LNCaP clone FGC (cell line): ENCODE data around the gene ANKRA2.

Experiments used
- DNase-seq: peaks from one replicate; pipeline ENCODE4 v3.0.0-alpha.2; 2011; ENCODE audit warnings: low read depth
- H3K4me3 ChIP-seq: 2 replicates; pipeline ENCODE4 v1.5.1; 2011; ENCODE audit warnings: mild to moderate bottlenecking, low read depth, low read length, control low read depth
- TF ChIP-seq, protein P1 (sequence below): IDR thresholded peaks from 2 replicates; pipeline ENCODE4 v1.5.1; 2012; ENCODE audit warnings: mild to moderate bottlenecking; ENCODE audit not compliant: control insufficient read depth, insufficient read depth; ENCODE audit errors: extremely low read depth

Gene ANKRA2

DNA sequence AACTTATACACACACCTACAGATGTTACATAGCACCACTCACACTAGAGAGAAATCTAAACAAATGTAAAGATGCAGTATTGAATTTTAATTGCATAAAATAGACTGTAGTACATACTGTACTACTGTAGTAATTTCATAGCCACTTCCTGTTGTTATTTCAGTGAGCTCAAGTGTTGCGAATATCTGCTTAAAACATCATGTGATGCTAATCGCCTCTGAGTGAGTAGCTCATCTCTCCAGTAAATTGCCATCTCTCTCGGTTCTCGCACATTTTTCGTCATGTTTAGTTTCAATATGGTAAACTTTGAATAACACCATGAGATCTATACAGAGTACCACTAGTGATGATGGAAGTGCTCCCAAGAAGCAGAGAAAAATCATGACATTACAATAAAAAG lies 38.6 kb upstream of the ANKRA2 start:
- TF ChIP-seq, protein P1, sequence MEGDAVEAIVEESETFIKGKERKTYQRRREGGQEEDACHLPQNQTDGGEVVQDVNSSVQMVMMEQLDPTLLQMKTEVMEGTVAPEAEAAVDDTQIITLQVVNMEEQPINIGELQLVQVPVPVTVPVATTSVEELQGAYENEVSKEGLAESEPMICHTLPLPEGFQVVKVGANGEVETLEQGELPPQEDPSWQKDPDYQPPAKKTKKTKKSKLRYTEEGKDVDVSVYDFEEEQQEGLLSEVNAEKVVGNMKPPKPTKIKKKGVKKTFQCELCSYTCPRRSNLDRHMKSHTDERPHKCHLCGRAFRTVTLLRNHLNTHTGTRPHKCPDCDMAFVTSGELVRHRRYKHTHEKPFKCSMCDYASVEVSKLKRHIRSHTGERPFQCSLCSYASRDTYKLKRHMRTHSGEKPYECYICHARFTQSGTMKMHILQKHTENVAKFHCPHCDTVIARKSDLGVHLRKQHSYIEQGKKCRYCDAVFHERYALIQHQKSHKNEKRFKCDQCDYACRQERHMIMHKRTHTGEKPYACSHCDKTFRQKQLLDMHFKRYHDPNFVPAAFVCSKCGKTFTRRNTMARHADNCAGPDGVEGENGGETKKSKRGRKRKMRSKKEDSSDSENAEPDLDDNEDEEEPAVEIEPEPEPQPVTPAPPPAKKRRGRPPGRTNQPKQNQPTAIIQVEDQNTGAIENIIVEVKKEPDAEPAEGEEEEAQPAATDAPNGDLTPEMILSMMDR = no peak

DNA sequence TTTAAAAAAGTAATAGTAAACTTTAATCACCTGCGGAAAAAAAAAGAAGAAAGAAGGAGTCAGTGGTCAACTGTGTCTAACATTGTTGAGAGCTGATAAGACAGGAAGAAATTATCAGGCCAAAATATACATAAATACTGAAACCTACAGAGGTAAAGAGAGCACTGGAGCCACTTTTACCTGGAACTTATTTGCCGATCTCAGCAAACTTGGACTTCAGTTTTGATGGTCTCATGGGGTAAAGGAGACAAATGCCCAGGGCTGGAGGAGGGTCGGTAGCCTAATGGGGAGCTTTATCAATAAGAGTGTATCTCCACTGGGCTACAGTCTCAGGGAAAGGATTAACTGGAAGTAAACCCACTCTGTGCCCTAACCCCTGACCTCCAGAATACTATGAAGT lies 33.9 kb upstream of the ANKRA2 start:
- TF ChIP-seq, protein P1 = no peak
- no peak for DNase-seq
- H3K4me3 ChIP-seq = no peak overlapping the region

More for the DNA sequence above, 38.6 kb upstream of the ANKRA2 start:
- H3K4me3 ChIP-seq = no peak overlapping the region
- DNase-seq = no peak

DNA sequence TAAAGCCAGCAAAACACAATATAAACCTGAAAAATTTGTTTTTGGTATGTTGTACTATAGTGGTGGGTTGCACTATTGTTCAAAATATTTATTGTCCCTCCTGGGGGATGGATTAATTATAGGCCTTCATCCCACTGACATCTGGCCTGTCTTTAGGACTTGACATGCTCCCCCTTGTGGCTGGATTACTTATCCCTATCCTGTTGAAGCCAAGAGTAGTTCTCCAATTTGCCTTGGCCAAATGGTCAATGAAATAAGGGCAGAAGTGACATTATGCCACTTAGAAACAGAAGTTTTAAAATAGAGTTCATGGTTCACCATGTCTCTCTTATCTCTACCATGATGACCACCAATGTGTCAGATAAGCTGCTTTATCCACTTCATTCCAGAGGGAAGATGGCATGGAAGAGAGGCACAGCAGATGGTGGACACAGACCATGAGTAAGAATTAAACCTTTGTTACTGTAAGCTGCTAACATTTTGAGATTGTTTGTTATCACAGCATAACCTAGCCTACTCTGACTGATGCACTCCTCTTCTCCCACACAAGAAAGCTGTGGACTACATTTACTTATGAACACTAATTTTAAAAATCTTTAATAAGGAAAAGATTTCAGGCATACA lies 31.4 kb upstream of the ANKRA2 start:
- peak; percentile 7 for DNase-seq
- H3K4me3 ChIP-seq = no peak overlapping the region
- TF ChIP-seq, protein P1 = peak; percentile 72

DNA sequence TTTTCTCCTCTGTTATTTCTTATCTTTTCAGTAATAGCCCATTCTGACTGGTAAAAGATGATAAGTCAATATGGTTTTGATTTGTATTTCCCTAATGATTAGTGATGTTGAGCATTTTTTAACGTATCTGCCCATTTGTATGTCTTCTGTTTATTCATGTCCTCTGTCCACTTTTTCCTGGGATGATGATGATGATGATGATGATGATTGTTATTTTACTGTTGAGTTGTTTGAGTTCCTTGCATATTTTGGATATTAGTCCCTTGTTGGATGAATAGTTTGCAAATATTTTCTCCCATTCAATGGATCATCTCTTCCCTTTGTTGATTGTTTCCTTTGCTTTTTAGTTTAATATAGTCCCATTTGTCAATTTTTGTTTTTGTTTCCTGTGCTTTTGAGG lies 27.1 kb upstream of the ANKRA2 start:
- TF ChIP-seq, protein P1 = no peak
- no peak for DNase-seq
- H3K4me3 ChIP-seq = no peak overlapping the region

DNA sequence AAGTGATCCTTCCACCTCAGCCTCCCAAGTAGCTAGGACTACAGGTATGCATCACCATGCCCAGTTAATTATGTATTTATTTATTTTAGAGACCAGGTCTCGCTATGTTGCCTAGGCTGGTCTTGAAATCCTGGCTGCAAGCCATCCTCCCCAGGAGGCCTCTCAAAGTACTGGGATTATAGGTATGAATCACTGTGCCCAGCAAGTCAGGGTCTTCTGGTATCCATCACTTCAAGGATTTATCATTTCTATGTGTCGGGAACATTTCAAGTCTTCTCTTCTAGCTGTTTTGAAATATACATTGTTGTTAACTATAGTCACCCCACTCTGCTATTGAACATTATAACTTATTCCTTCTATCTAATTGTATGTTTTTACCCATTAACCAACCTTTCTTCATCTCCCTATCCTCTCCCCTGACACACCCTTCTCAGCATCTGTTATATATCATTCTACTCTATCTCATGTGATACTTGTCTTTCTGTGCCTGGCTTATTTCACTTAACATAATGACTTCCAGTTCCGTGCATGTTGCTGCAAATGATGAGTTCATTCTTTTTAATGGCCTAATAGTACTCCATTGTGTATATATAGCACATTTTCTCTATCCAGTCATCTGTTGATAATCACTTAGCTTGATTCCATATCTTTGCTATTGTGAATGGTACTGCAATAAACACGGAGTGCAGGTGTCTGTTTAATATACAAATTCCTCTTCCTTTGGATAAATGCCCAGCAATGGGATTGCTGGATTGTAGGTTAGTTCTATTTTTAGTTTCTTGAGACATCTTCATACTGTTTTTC lies 26.5 kb upstream of the ANKRA2 start:
- TF ChIP-seq, protein P1 = no peak
- no peak for DNase-seq
- no peak overlapping the region for H3K4me3 ChIP-seq

DNA sequence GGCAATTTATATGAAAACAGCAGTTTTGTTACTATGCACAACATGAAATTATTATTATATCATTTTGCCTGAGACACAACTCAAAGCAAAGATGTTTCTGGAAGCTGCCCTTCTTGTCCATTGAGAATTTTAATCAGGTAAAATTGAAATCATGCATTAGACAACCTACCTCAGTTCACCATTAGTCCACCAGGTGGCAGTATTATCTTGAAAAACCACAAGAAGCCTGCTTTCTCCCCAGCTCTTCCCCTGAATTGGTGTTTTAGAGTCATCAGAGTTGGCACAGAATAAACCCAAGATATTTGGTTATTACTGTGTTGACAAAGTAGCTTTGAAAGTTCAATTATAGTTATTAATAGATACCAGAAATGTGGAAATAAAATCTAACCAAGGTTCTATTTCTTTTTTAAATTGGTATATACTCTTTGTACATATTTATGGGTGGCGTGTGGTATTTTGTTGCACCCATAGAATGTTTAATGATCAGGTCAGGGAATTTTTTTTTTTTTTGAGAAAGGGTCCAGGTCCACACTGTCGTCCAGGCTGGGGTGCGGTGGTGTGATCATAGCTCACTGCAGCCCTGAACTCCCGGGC lies 25.8 kb upstream of the ANKRA2 start:
- TF ChIP-seq, protein P1 = peak; percentile 70
- no peak overlapping the region for H3K4me3 ChIP-seq

More for the DNA sequence above, 25.8 kb upstream of the ANKRA2 start:
- peak; percentile 61 for DNase-seq
